ENCODE results near the gene LNPEP. TPM values are rescaled to one million over a fixed set of nuclear protein-coding genes. Genes with fewer than 3 reads are reported as not detected.

LNPEP gene
- total and polyA plus RNA-seq, 10 of the 15 experiments (the other 5 are each of a cell fraction or from before 2014, with no cell fraction given): 5.6 to 54.9 (median 25.0) TPM

GRCh38 chr5:96940586-96940985 lies 4.7 kb downstream of the LNPEP start (continued):
- no peak for TF ChIP-seq BCL3 (IDR thresholded peaks at IDR 0.05; ENCODE audit: borderline replicate concordance, insufficient read depth, low read depth, low read length, poor library complexity, severe bottlenecking)
- no peak for TF ChIP-seq SMARCA5 (IDR thresholded peaks at IDR 0.05)
- TF ChIP-seq MXI1 (IDR thresholded peaks at IDR 0.05; ENCODE audit: low read depth, low read length): no peak
- TF ChIP-seq CEBPZ (IDR thresholded peaks at IDR 0.05; ENCODE audit: low read depth, low read length): no peak
- TF ChIP-seq SPI1 (IDR thresholded peaks at IDR 0.05; ENCODE audit: borderline replicate concordance, insufficient read depth, low read depth, low read length): no peak
- no peak for TF ChIP-seq ZBED1 (IDR thresholded peaks at IDR 0.05; ENCODE audit: borderline replicate concordance)
- TF ChIP-seq NR2C2 (IDR thresholded peaks at IDR 0.05; ENCODE audit: borderline replicate concordance, control insufficient read depth, insufficient read length, low read depth): no peak
- no peak for TF ChIP-seq KAT2A (conservative IDR thresholded peaks at IDR 0.05; ENCODE audit: control insufficient read depth, low read depth, low read length)

Data from GM12878 (cell line).